Transverse colon (tissue), 4 donors: Measurements from ENCODE around the gene SP140L. TPM values are rescaled to one million over a fixed set of nuclear protein-coding genes. Genes with fewer than 3 reads are reported as not detected.
"Not testable (repeated sequence)": the region's sequence is repeated elsewhere in the genome, so short reads cannot be mapped to it uniquely, and the experiment has no call there.

Experiments used
- DNase-seq: peaks from one replicate; pipeline ENCODE4 v3.0.0-alpha.2; 2019
- H3K27ac ChIP-seq, 4 donors: fragments of 200-600 bp; sonication (generic); 2 replicates each; pipeline ENCODE4 v1.5.1; 2016 to 2018; ENCODE audit warnings: inconsistent platforms in 4 of 4
- H3K27me3 ChIP-seq: fragments of 200-600 bp; sonication (generic); 2 replicates; pipeline ENCODE4 v1.5.1; 2017; ENCODE audit warnings: inconsistent platforms
- H3K36me3 ChIP-seq, 4 donors: fragments of 200-600 bp; sonication (generic); 2 replicates each; pipeline ENCODE4 v1.5.1; 2017 to 2019; ENCODE audit warnings: inconsistent platforms in 4 of 4
- H3K4me1 ChIP-seq, 4 donors: fragments of 200-600 bp; sonication (generic); 2 replicates each; pipeline ENCODE4 v1.5.1; 2017 to 2020; ENCODE audit warnings: inconsistent platforms in 4 of 4
- H3K4me3 ChIP-seq, 4 donors: fragments of 200-600 bp; sonication (generic); 1 replicate in 1 of 4; 2 replicates in 3 of 4; pipeline versions ENCODE4 v1.5.1 to v1.6.1; 2017 to 2019; ENCODE audit warnings: inconsistent platforms in 4 of 4
- H3K9me3 ChIP-seq, 2 donors: fragments of 200-600 bp; sonication (generic); 2 replicates each; pipeline ENCODE4 v1.5.1; 2017 to 2019; ENCODE audit warnings: inconsistent platforms in 2 of 2
- EP300 ChIP-seq: sonication (generic); formaldehyde crosslinking; IDR thresholded peaks from one replicate; pipeline ENCODE4 v1.6.1; 2017; ENCODE audit warnings: antibody characterized with exemption, low read depth
- POLR2A ChIP-seq: fragments of 450-650 bp; IDR thresholded peaks from one replicate; pipeline ENCODE4 v1.6.1; 2016; ENCODE audit warnings: antibody characterized with exemption, mild to moderate bottlenecking, moderate library complexity
- POLR2AphosphoS5 ChIP-seq, 3 donors: sonication (generic); formaldehyde crosslinking; IDR thresholded peaks; one replicate each; pipeline ENCODE4 v1.6.1; 2016; ENCODE audit warnings: antibody characterized with exemption in 3 of 3
- WGBS, 2 donors: methylation state at CpG; one replicate each; pipeline ENCODE4 v1.1.5; 2018; ENCODE audit warnings: low coverage in 1 of 2; 5-methylcytosine and 5-hydroxymethylcytosine counted together
- in situ Hi-C, 4 donors: fragments of 200-750 bp; cut with MboI; loops; one replicate each; pipeline versions ENCODE4 v1.15.0 to v1.15.1; 2017; ENCODE audit warnings: low sequenced_read_pairs in 3 of 4, low pct_ligation_motif_present in 1 of 4, low pct_unique_long_range_greater_than_20kb in 1 of 4
- intact Hi-C: fragments of 100-400 bp; cut with DNase I; formaldehyde crosslinking; loops from one replicate; pipeline ENCODE4 v1.15.1; 2023; ENCODE audit warnings: low total_unique reads
- total RNA-seq, 4 donors: library from RNA; depleted of rRNA; stranded (reverse); fragments of >200 nt; gene quantifications; one replicate each; pipeline ENCODE4 v1.1.0, GENCODE V29; 2016
- TF ChIP-seq, protein P1 (sequence below), 5 experiments: fragments of 200-600 bp in 3 of 5; fragments of 450-650 bp in 2 of 5; sonication (generic) in 3 of 5; IDR thresholded peaks; 1 replicate in 2 of 5; 2 replicates in 3 of 5; pipeline ENCODE4 v1.5.1; 2016 to 2017; ENCODE audit warnings: antibody characterized with exemption in 5 of 5, inconsistent platforms in 3 of 5, mild to moderate bottlenecking in 2 of 5, moderate library complexity in 1 of 5

The SP140L gene
- total RNA-seq, 4 donors from 2014 or later: 6.8 to 32.9 (median 17.9) TPM

DNA sequence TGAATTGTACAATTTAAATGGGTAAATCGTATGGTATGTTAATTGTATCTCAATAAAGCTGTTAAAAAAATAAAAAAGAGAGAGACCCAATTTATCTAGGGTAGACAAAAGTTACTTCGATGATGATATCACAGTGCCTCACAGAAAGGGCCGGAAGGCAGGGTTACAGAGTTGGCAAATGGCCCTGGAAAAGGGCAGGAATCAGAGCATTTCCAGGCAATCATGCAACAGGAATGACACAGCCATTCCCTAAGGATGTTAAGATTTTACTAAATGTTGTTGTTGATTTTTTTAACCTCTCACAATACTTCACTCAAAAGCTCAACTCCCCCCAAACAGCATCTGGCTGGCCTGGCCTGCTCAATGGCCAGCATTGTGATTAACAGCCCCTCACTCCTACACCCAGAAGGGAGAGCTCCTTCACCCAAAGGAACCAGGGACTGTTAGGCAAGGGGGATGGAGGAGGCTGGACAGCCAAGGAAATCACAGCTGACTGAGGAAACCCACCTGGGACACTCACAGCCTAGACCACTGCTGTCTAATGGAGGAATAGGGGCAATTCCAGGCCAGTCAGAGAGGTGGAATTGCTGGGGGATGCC, 81.3 kb downstream of the SP140L start:
- WGBS, 2 donors: 66 to 68% methylated on average over 3 of the region's 3 CpGs
- in situ Hi-C loops (no loop called here), intact Hi-C loops (no loop called here)
- Histone ChIP-seq H3K4me1 (peaks cover 0 to 17% (median 9%) of the 10 kb centered on the region in 4 donors), H3K27me3 (no peaks in the 10 kb centered on the region), H3K9me3 (no peaks in the 10 kb centered on the region), H3K4me3 (no peak overlapping the region), H3K36me3 (peaks cover 0 to 5% (median 0%) of the 10 kb centered on the region in 4 donors), H3K27ac (peak overlapping the region in 2 of 4 donors; percentile 21 to 33)
- TF ChIP-seq POLR2AphosphoS5 (IDR thresholded peaks at IDR 0.05): peak in 1 of 3 donors; percentile 23
- TF ChIP-seq POLR2A: no peak
- no peak for DNase-seq

DNA sequence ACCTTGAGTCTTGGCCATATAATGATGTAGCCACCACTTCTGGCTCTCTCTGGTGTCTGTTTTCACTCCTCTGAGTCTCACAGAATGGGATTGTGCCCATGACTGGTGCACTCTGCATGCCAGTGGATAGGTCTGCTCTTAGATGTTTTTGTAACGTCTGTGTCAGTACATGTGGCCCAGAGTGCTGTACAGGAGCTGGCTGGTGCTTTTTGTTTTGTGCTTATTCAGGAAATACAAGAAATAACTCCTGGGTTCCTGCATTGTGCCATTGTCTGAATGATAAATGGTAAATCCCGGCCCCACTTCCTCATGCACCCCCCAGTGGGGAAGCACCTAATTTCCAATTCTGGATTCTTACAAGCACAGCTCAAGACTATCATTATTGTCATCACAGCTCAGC, 82.3 kb downstream of the SP140L start:
- H3K4me1 ChIP-seq: peaks cover 0 to 17% (median 9%) of the 10 kb centered on the region in 4 donors
- H3K4me3 ChIP-seq, H3K9me3 ChIP-seq, H3K27ac ChIP-seq, DNase-seq, intact Hi-C loops, H3K36me3 ChIP-seq, H3K27me3 ChIP-seq, in situ Hi-C loops: not testable (repeated sequence)
- WGBS, 2 donors: 37% methylated on average over 2 of the region's 2 CpGs; no CpG with 5 or more reads in 1 of the 2 donors

DNA sequence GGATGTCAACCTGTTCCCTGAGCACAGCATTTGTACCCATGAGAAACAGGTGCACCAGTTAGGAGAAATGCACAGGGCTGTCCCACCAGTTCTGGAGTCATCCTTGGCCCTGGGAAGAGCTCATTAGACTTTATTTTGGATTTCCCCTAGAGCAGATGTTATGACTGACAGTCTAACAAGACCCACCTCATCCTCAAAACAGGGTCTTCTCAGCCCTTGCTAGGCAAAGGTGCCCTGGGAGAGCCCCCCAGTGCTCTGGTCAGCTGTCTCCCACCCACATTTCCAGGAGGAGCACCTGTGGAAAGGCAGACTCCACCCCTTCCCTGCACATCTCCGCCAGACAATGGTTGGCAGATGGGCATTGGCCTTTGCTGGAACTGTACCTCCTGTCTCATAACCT, 83.3 kb downstream of the SP140L start:
- Histone ChIP-seq H3K4me3 (no peak overlapping the region), H3K36me3 (no peaks in the 10 kb centered on the region), H3K27ac (no peak overlapping the region), H3K27me3 (no peaks in the 10 kb centered on the region), H3K4me1 (peaks cover 2 to 23% (median 9%) of the 10 kb centered on the region in 4 donors), H3K9me3 (no peaks in the 10 kb centered on the region)
- 89% methylated on average over 1 of the region's 1 CpG; no CpG with 5 or more reads in 1 of the 2 donors for WGBS, 2 donors
- intact Hi-C loops (no loop called here), in situ Hi-C loops (no loop called here)
- no peak for TF ChIP-seq EP300
- no peak for TF ChIP-seq POLR2A
- TF ChIP-seq, protein P1, sequence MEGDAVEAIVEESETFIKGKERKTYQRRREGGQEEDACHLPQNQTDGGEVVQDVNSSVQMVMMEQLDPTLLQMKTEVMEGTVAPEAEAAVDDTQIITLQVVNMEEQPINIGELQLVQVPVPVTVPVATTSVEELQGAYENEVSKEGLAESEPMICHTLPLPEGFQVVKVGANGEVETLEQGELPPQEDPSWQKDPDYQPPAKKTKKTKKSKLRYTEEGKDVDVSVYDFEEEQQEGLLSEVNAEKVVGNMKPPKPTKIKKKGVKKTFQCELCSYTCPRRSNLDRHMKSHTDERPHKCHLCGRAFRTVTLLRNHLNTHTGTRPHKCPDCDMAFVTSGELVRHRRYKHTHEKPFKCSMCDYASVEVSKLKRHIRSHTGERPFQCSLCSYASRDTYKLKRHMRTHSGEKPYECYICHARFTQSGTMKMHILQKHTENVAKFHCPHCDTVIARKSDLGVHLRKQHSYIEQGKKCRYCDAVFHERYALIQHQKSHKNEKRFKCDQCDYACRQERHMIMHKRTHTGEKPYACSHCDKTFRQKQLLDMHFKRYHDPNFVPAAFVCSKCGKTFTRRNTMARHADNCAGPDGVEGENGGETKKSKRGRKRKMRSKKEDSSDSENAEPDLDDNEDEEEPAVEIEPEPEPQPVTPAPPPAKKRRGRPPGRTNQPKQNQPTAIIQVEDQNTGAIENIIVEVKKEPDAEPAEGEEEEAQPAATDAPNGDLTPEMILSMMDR (IDR thresholded peaks at IDR 0.05): no peak
- no peak for TF ChIP-seq POLR2AphosphoS5 (IDR thresholded peaks at IDR 0.05)
- DNase-seq: no peak

DNA sequence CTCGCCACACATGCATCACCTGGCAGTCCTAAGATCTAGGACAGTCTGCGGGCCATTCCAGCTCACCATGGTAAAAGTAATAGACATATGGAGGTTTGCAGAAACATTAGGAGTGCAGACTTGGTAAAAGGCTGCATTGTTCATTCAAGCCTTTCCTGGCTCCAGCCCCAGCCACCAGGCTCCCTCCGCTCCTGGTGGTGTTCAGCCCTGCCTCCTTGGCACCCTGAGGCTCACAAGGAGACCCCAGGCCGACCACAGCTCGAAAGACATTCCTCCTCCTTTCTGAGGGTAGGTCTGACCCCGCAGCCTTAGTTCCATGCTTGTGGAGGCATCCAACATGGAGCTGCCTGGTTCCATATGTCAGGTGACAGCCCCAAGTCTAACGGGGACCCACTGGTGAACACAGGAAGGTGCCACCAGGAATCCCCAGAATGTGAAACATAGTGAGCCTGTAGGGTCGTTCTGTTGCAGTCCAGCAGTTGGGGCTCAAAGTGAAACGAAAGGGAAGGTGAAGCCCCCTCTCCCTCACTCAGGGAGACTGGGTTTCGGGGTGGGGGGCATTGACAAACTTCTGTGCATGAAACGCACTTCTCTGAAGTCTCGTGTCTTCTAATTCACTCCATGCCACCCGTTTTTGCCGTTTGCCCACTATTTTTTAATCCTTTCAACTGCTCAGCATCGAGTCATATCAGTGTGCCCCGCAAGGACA, 84.0 kb downstream of the SP140L start:
- in situ Hi-C loops: no loop called here
- peak overlapping the region; percentile 44 to 69 (median 60) for H3K4me3 ChIP-seq
- DNase-seq: no peak
- peak overlapping the region; percentile 89 to 95 (median 90) for H3K27ac ChIP-seq
- peaks cover 7 to 29% (median 11%) of the 10 kb centered on the region in 4 donors for H3K4me1 ChIP-seq
- intact Hi-C loops: no loop called here
- H3K36me3 ChIP-seq: no peaks in the 10 kb centered on the region
- no peaks in the 10 kb centered on the region for H3K9me3 ChIP-seq
- H3K27me3 ChIP-seq: no peaks in the 10 kb centered on the region
- TF ChIP-seq, protein P1 (IDR thresholded peaks at IDR 0.05): no peak
- no peak for TF ChIP-seq EP300
- WGBS, 2 donors: 27 to 39% methylated on average over 5 to 16 of the region's 16 CpGs

DNA sequence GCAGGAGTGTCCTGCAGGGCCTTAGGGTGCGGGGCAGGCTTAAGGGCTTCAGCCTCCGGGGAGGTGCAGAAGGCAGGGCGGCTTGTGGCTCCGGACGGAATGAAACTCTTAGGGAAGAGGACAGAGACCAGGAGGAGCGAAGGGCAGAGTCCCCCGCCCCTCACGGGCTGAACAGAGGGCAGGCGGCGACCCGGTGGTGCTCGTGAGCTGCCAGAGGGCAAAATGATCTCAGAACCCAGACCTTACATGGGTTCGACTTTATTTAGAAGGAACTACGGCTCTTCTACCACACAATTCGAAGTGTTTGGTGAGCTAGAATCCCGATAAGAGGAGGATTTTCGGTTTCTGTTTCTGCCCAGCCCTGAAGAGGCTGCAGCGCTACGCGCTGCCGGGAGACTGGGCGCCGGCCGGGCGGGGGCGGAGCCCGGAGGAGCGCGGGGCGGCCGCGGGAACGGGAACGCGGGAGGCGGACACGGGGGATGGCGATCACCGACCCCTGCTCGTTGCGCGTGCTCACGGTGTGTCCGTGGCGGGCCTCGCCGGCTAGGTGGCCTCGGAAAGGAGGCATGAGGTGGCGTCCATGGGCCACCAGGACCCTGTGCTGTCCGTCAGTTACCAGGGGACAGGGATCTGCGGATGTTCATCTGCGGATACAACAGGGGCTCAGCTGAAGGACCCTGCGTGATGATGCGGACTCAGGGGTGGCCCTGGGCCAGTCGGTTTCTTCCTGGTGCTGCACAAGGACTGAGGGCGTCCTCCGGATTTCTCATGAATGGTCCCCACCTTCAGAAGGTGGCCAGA, 84.8 kb downstream of the SP140L start:
- DNase-seq: peak; percentile 73
- no peaks in the 10 kb centered on the region for H3K9me3 ChIP-seq
- no peaks in the 10 kb centered on the region for H3K36me3 ChIP-seq
- H3K27me3 ChIP-seq: no peaks in the 10 kb centered on the region
- peak overlapping the region; percentile 44 to 69 (median 60) for H3K4me3 ChIP-seq
- WGBS, 2 donors: 0 to 1% methylated on average over 4 to 56 of the region's 57 CpGs
- peak overlapping the region; percentile 89 to 95 (median 90) for H3K27ac ChIP-seq
- intact Hi-C loops (no loop called here), in situ Hi-C loops (no loop called here)
- H3K4me1 ChIP-seq: peaks cover 7 to 30% (median 11%) of the 10 kb centered on the region in 4 donors
- TF ChIP-seq POLR2A (peak; percentile 73), EP300 (no peak), POLR2AphosphoS5 (IDR thresholded peaks at IDR 0.05) (peak in 2 of 3 donors; percentile 59 to 68)
- TF ChIP-seq, protein P1 (IDR thresholded peaks at IDR 0.05): no peak
